NCI-H2081 (cell line): ENCODE results near the gene ASAP3.
A peak's percentile ranks its signal among the peaks of the same experiment; 100 is the strongest.

Experiments used
- DNase-seq, 2 experiments: peaks; one replicate each; lab custom pipeline; 2025; lab: John Stamatoyannopoulos, UW

ASAP3 gene

DNA sequence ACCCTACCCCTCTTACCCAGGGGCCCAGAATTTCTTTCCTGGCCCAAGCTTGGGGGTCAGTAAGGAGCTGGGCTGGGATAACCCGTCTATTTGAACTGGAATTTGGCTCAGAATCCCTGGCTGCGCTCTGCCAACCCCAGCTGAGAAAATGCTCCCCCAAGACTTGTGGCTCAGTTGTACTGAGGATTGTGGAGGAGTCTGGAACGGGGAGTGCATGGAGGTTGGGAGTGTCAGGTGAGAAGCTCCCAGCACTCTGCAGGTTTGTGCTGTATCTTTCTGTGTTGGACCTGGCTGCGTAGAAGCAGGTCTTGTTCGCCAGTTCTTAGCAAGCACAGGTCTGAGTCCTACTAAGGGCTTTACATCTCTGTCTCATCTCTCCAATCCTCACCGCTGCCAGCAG lies 61.0 kb downstream of the ASAP3 start:
- no peak for DNase-seq

GRCh38 chr1:23422241-23422877 lies 61.6 kb downstream of the ASAP3 start:
- DNase-seq, result no peak

DNA sequence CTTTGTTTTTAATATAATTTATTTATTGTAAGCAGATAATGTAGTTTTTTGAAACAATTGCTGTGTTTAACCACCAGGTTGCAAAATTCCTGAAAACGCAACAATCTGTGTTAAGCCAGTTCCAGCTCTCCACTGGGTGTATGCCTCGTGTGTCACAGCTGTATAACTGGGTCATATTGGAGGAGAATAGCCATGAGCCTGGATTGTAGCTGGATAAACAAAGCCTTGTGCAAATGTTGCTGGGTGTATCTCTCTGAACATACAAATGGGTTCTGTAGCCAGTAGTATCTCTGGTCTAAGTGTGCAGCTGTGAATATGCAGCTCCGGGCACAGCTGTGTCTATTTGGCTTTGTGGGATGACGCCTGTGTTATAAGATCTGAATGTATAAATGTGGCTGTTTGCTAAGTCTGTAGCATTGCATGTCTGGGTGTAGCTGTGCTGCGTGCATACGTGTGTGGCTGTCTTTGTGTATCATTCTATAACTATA lies 62.2 kb downstream of the ASAP3 start:
- DNase-seq, result no peak

DNA sequence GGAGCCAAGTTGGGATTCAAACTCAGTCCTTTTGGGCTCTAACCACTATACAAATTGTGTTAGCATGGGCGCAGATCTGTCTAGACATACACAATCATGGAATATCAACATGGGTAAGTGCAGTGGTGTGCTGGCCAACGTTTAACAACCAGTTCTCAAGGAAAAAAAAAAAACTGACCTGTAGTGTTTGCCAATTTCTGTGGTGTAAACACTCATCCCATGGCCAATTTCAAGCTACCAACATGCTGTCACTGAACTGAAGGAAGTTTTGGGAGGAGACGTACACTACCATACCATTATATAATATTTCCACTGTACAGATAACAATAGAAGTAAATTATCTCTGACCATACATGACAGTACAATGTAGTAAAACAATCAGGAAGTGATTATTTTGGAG lies 62.6 kb downstream of the ASAP3 start:
- DNase-seq, result no peak

DNA sequence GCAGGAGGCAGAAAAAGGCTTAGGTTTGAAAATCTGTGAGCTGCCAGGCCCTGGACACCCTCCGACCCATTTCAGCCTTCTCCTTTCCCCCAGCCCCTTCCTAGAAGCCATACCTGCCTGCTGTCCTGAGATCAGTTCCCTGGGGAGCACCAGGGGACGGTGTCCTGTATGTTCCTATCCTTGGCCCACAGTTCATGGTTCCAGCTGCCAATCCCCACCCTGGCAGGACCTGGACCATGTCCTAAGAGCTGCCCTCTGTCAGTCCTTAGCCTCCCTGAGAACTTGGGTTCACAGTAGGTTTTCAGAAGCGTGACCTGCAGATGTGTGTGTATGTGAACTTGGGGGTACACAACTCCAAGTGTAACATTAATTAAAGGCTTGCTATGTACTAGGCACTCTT lies 63.2 kb downstream of the ASAP3 start:
- DNase-seq, result no peak

GRCh38 chr1:23419180-23419579 lies 64.8 kb downstream of the ASAP3 start:
- DNase-seq, result no peak

- DNase-seq, result peak; percentile 38 to 69
These were observed 66.4 kb downstream of the ASAP3 start for GRCh38 chr1:23417570-23417969.

DNA sequence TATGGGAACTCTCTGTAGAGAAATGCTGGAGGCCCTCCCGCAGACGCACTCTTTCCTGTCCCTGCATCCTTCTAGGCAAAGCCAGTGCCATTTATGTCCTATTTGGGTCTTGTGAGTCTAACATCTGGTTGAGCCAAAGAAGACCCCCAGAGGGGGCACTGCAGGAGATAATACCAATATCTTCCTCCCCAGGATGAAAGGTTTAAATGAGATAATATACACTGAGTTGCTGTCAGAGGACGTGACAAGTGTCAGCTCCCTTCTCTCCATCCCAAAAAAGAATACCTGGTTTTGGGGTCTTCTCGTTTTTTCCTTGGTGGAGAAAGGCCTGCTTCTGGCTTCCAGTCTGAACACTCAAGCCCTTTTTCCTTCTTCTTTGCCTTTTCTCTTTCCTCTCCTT lies 67.0 kb downstream of the ASAP3 start:
- no peak for DNase-seq

- DNase-seq, result no peak
These were observed 75.1 kb downstream of the ASAP3 start for GRCh38 chr1:23408797-23409290.

GRCh38 chr1:23407016-23407630 lies 76.9 kb downstream of the ASAP3 start:
- DNase-seq, result no peak

- DNase-seq, result no peak
These were observed 78.0 kb downstream of the ASAP3 start for GRCh38 chr1:23405946-23406345.

GRCh38 chr1:23403735-23404486 lies 80.1 kb downstream of the ASAP3 start:
- peak; percentile 99 for DNase-seq

DNA sequence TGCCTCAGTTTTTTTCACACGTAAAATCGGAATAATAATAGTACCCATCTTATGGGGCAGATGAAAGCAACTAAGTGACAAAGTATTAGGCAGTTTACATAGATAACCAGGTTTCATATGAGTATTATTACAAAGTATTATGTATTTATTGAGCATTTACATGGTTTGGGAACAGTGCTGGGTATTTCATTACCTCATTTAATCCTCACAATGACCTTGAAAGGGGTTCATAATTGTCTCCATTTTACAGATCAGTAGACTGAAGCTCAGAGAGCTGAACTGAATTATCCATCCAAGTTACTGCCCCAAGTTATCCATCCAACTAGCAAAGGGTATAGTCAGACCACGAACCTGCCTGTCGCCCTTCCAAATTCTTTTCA lies 80.6 kb downstream of the ASAP3 start:
- no peak for DNase-seq

DNA sequence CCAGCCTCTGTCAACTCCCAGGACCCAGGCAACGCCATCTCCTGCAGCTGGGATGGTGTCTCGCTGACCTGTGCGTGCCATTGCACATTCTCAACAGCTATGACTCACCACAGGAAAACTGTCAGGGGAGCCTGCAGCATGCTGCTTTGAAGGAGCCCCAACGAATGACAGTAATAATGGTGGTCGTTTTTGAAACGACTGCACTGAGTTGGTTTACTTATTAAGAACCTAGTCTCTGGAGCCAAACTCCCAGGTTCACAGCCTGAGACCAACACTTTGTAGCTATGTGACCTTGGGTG lies 81.0 kb downstream of the ASAP3 start:
- DNase-seq, result no peak

DNA sequence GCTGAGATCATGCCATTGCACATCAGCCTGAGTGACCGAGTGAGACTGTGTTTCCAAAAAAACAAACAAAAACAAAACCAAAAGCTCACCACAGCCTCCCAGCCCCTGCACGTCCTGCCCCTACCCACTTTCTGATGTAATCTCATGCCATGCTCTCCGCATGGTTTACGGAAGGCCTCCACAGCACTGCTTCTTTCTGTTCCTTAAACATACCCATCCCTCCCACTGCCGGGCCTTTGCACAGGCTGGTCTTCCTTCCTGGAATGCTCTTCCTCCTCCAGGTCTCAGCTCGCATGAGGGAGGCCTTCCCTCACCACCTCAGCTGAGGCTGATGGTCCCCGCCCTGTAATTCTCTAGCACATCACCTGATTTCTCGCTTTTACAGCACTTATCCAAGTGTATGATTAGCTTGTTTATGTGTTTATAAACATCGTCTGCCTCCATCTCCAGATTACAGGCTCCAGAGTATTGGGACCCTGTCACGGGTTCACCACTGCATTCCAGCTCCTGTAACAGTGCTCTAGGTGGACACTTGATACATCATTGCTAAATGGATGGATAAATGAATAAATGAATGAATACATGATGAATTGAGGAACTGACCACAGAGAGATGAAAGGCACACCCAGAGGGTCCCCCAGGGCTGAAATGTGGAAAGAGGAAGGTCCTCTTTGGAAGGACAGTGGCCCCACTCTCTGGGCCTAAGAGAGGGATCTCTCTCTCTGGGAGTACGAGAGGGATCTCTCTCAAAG lies 81.5 kb downstream of the ASAP3 start:
- no peak for DNase-seq

DNA sequence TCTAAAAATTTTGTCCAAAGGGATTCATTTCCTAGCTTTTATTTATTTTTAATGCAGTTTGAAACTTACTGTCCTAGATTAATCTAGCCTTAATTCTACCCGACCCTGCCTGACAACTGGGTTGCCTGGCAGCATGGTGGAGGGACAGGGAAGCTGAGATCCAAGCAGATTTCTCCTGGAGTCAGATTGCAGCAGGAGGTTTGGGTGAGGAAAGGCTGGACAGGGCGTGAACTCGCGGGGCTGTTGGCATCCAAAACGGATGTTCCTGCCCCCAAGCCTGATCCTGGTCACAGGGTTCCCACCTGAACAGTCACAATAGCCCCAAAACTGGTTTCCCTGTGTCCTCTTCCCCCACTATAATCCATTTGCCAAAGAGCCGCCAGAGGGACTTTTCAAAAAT lies 82.7 kb downstream of the ASAP3 start:
- DNase-seq, result no peak

DNA sequence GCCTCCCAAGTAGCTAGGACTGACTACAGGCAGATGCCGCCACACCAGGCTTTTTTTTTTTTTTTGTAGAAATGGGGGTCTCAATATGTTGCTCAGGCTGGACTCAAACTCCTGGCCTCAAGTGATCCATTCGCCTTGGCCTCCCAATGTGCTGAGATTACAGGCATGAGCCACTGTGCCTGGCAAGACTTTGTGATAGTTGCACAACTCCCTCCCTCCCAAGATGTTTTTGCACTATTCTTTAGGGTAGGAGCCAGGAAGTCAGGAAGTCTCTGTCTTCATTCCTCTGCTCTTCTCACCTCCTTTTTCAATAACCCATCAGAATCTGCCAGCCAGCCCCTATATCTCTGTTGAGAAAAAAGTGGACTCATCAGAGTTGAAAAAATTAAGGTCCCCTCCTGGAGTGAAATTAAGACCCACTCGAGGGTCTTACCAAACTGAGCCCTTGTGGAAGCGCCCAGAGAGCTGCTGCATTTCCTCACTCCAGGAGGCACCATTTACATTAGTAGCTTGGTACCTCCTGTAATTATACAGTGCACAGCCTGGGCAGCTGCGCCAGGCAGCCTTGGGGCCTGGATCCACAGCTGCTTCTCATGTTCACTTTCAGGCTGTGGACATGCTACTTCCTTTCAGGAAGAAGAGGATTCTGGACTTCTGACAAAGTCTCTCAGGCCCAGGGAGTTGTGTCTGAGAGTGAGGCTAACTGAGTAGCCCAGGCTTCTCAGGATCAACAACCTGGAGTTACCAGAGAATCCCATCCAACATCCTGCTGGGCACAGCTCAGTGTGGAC lies 83.5 kb downstream of the ASAP3 start:
- DNase-seq, result peak in 1 of 2 experiments; percentile 31

DNA sequence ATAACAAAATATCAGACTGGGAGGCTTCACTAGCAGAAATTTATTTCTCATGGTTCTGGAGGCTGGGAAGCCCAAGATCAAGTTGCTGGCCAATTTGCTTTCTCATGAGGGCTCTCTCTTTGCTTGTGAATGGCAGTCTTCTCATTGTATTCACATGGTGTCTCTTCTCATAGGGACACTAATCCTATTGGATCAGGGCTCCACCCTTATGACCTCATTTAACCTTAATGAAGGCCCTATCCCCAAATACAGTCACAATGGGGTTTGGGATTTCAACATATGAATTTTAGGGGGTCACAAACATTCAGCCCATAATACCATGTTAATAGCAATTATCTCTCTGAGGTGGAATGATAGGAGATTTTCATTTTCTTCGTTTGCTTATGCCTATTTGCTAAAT lies 84.8 kb downstream of the ASAP3 start:
- DNase-seq, result no peak

DNA sequence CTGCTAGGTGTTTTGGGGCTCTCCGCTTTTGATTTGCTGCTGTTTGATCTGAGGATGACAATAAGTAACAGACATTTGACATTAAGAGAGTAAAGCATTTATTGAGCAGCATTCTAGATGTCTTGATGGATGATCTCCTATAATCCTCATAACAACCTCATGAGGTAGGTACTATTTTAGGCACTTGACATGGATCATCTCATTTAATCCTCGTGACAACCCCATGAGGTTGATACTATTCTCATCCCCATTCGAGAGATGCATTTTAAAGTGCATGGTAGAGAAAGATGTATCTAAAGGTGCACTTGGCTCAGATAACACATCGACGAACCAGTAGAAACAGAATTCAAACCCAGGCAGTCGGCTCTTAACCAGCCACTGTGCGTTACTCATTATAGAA lies 86.1 kb downstream of the ASAP3 start:
- DNase-seq, result no peak

GRCh38 chr1:23396380-23396779 lies 87.6 kb downstream of the ASAP3 start:
- DNase-seq, result no peak

DNA sequence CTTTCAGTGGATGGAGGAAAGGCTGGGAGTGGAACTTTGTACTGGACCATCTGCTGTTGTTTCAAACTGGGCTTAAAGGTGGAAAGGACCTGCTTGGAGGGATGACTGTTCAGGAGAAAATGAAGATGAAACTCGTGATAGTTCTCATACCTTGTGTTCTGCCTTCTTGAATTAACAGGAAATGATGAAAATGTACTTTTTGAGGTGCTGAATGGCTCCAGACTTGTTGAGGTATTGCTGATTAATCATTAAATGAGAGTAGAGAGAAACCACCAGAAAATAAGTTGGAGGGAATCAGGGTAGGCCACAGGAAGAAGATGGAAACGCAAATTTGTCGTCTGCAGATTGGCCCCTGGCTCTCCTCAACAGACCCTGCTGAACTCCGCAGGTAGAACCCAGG lies 88.1 kb downstream of the ASAP3 start:
- DNase-seq, result no peak
